Measurements from ENCODE around the gene SHCBP1.
A peak's percentile ranks its signal among the peaks of the same experiment; 100 is the strongest.
"Not testable (repeated sequence)": the region's sequence is repeated elsewhere in the genome, so short reads cannot be mapped to it uniquely, and the experiment has no call there.

The SHCBP1 gene, protein sequence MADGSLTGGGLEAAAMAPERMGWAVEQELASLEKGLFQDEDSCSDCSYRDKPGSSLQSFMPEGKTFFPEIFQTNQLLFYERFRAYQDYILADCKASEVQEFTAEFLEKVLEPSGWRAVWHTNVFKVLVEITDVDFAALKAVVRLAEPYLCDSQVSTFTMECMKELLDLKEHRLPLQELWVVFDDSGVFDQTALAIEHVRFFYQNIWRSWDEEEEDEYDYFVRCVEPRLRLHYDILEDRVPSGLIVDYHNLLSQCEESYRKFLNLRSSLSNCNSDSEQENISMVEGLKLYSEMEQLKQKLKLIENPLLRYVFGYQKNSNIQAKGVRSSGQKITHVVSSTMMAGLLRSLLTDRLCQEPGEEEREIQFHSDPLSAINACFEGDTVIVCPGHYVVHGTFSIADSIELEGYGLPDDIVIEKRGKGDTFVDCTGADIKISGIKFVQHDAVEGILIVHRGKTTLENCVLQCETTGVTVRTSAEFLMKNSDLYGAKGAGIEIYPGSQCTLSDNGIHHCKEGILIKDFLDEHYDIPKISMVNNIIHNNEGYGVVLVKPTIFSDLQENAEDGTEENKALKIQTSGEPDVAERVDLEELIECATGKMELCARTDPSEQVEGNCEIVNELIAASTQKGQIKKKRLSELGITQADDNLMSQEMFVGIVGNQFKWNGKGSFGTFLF

DNA sequence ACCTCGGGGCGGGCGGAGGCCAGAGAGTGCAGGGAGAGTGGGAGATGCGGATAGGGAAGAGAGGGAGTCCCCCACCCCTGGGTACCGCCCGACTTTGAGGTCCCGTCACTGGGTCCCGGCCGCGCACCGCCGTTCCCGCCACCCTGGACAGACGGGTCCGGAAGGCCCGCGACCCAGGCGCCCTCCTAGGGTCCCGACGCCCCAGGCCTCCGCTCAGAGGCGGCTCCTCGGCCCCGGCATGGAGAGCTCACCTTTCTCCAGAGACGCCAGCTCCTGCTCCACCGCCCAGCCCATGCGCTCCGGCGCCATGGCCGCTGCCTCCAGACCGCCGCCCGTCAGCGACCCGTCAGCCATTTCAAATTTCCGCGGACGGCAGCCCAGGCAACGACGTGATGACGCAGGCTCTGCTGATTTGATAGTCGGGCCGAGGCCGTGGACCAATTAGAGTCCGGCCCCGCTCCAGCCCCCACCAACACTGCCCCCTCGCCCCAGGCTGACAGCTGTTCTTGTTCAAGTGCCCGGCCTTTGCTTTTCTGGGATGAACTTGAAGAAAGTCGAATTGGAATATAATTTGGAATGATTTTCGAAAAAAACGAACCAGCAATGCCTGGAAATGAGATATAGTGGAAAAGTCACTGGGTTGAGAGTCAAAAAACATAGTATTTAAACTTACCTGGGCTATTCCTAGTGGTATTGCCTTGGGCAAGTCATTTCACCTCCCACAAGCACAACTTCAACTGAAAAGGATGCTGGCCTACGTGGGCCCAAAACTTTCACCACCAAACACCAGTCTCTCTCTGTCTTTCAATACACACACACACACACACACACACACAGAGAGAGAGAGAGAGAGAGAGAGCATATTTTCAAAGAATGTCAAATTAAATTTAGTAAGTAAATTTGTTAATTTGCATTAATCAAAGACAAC, at the start of gene SHCBP1:
Gene SHCBP1 (minus strand): TSS at position 374 of the 928 bp plus-strand sequence. CDS start 20 bp downstream, at position 354.
- DNase-seq: peak; percentile 91

DNA sequence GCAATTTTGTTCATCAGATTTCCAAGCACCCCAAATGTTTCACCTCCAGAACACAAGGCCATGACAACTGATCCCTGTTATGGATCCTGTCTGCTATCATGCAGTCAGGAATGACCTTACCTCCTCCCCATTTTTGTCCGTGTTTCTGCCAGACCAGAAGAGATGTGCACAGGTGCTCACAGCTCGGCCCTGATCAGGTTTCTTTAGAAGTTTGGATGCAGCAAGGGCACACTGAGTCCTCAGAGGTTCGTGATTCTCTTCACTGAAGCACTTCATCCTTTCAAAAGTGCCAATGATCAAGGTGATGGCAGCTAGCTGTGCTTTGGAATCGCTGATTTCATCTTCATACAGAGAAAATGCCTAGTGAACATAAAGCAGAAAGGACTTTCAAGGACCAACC, 40.9 kb upstream of the SHCBP1 start:
- DNase-seq: no peak

DNA sequence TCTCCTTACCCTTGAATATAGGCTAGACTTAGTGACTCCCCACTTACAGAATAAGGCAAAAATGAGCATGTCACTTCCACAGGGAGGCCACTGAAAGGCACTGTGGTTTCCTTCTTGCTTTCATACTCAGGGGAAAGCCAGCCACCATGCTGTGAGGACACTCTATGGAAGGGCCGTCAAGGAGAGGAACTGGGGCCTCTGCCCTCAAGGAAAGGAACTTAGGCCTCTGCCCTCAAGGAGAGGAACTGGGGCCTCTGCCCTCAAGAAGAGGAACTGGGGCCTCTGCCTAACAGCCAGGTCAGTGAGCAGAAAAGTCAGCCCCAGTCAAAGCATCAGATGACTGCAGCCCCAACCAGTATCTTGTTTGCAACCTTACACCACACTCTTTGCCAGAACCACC, 37.7 kb upstream of the SHCBP1 start:
- DNase-seq: no peak

DNA sequence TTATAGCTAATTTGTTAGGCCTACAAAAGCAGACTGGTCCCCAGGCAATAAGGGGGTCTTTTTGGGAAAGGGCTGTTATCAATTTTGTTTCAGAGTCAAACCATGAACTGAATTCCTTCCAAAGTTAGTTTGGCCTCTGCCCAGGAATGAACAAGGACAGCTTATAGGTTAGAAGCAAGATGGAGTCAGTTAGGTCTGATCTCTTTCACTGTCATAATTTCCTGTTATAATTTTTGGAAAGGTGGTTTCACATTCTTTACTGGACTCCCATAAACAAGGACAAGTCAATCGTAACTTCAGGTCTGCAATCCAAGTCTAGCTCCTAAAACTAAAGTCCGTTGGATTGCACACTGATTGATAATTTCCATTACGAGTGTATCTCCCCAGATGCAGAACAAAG, 30.1 kb upstream of the SHCBP1 start:
- DNase-seq: no peak

DNA sequence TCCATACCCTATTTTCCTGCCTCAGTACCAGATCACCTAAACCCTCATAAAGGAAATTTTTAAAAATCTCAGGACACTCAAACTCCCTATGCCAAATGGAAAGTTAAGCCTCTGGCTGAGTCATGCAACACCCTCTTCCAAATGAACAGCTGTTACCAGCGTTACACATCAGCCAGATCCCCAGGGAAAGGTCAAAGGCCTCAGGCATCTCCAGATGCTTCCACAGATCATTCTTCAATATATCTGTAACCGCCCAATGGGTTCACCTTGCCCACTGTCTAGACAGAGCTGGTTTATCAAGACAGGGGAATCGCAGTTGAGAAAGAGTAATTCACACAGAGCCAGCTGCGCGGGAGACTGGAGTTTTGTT, 29.1 kb upstream of the SHCBP1 start:
- no peak for DNase-seq

DNA sequence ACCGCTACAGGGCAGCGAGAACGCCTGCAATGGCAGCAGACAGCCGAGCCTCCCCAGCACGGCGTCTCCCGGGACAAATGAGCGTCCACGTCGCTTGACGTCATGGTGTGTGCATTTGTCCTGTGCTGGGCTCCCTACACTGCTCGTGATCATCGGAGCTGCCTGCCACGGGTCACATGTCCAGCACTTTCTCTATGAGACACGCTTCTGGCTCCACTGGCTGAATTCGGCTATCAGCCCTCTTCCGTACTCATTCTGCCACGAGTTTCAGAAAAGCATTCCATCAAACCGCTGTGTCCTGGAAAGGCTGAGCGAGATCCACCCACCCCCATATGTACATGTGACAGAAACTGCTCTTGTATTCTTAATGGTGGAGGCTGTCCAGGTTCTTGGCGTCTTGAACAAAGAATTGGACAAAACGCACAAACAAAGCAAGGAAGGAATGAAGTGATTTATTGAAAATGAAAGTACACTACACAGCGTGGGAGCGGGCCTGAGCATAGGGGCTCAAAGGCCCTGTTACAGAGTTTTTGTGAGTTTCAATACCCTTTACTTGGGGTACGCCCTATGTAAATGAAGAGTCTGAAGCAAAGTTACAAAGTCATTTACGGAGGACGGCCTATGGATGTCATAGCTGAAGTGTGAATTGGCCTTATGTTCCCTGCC, 28.5 kb upstream of the SHCBP1 start:
- no peak for DNase-seq

DNA sequence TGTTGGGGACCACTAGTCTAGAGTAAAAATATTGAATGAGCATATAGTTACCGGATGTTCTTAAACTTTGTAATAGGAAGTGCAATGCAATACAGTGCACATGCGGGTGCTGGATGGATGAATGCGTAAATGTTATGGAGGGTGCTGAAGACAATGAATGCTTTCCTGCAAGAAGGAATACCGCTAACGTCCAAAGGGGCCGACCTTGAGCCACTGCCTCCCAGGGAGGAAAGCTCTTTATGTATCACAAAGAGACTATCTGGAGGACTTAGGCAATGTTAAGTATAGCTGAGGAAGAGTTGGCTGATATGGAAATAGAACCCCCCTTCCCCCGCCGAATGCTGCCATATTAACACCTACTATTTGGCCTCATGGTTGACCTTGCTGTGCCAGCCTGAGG, 27.5 kb upstream of the SHCBP1 start:
- DNase-seq: no peak

DNA sequence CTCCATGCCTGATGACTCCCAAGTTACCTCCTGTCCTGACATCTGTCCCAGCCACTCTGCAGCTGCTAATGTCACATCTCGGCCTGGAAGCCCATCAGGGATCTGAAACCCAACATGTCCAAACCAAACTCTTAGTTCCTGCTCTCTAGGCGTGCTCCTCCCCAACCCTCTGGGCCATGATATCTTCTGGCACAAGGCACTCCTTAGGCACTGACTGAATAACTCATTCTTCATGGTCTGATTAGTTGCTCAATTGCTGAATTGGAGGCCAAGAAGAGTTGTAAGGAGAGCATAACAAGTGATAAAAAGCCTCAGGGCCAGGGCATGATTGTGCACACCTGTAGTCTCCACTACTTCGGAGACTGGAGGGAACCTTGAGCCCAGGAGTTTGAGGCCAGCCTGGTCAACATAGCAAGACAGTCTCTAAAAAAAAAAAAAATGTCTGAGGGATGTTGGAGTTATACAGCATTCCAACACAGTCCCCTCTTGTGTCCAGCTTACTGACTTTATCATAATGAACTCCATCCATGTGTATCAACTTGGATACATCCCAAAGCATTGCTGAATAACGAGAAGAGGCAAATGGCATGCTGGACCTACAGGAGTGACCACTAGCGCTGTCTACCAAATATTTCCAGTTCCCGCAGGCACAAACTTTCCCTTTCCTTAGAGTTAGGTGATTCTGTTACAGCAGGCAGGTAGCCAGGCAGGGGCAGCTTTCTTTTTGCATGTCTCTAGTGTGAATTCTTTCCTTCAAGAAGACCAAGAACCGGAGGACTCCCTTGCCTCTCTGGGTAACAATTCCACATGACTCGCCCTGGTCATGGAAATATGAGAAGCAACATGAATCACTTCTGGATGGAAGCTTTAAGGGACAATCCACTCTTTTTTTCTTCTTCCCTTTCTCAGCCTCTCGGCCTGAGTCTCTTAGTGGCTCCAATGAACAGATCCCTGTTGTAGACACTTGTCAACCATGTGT, 18.1 kb upstream of the SHCBP1 start:
- no peak for DNase-seq

DNA sequence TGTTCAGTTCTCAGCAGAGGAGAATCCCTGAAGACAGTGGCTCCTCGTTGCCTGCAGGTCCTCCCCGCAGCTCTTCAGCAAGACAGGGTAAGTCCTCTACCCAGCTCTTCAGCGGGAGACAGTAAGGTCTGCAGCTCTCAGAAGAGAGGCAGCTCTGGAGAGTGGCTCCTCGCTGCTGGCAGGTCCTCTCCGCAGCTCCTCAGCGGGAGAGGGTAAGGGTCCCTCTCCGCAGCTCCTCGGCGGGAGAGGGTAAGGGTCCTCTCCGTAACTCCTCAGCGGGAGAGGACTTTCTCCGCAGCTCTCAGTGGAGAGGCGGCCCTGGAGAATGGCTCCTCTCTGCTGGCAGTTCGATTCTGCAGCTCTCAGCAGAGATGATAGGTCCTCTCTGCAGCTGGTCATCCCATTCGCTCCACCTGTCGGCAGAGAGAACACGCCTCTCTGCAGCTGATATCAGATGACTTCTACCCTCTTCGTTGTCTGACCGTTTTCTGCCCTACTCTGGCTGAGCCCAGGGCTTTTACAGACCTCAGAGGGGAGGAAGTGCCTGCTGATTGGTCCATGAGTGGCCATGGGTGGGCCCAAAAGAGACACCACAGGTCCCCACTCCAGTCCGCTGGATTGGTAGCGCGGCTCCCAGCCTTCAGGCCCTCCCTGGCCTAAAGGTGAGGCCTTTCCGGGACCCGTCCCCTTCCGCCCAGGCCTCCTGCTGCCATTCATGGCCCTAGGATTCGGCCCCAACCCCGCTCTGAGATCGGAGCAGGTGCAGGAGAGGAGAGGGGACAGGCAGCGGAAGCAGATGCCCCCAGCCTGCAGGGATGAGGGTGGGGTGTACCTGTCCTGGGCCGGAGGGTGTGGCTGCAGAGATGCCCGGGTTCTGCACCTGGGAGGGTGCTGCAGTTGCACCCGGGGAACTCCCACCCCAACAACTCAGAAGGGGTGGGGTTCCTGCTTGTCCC, 11.9 kb upstream of the SHCBP1 start:
- no peak for DNase-seq

DNA sequence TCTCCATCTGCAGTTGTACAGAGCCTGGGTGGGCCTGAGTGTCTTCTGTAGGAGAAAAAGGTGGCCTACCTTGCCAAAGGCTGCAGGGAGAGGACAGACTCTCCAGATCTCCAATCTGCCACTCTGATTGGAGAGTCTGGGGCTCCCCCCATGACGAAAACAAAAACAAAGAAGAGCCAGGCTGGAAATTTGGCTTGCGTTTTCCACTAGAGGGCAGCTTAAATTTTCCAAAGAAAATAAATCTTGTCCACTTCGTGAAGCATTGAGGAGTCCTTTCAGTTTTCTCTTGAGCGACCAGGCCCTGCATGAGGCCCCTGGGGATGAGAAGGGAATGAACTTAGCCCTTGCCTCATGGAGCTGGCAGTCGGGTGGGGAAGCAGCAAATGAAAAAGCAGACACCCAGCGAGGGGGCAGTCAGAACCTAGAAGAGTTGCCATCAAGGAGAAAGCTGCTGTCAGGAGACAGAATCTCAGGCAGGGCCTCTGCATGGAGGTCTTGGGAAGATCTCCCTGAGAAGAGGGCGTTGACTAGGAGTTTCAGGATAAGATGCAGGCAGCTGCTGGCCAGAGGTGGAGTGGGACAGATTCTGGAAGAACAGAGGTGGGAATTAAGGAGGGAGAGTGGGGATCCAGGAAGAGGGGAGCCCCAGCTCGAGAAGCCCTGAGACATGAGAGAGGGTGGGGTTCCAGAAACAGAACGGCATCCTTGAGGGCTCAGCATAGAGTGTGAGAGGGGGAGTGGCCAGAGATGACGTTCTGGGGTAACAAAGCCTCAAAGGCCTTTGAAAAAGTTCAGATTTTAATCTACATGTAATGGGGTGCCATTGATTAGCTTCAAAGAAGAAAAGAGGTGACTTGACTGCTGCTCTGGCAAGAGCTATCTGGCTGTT, 8.4 kb upstream of the SHCBP1 start:
- DNase-seq: no peak

DNA sequence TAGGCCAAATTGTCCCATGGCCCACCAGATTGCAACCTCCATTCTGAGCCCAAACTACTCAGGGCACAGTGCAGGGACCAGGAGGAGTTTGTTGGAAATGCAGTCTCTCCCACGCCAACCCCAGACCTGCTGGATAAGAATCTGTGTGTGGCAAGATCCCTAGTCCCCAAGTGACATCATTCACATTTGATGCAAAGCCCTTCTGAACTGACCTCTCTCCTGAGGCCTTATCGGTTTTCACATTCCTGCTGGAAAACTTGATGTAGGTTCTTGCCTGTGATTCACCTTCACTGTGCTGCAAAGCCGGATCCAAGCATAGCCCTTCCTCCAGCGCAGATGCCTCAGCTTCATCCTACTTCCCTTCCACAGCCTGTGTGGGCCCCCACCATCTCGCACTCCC, 6.6 kb upstream of the SHCBP1 start:
- no peak for DNase-seq

DNA sequence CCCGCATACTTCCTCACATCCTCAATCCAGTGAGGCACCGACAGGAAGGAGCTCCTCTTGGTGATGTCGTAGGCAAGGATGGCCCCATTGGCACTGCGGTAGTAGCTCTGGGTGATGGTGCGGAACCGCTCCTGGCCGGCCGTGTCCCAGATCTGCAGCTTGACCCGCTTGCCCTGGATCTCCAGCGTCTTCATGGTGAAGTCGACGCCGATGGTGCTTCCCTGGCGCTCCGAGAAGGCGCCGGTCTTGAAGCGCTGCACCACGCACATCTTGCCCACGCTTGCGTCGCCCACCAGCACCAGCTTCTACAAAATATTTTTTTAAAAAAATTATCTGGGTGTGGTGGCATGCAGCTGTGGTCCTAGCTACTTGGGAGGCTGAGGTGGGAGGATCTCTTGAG, 5.5 kb upstream of the SHCBP1 start:
- not testable (repeated sequence) for DNase-seq

DNA sequence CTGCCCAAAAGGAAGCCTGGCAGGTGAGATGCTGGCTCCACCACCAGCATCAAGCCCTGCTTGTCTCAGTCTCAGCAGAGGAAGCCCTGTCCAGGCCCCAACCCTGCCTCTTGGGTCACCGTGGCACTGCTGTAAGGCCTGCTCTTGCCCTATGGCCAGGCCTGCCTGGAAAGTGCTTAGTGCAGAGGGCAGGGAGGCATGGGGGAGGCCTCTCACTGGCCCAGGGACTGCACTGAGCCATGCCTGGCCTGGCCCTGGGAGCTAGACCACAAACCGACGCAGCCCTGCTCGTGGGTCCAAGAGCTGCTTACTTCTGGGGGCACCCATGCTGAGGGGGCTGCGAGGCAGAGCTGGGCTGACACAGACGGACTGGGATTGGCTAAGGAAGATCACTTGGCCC, 3.7 kb upstream of the SHCBP1 start:
- not testable (repeated sequence) for DNase-seq

DNA sequence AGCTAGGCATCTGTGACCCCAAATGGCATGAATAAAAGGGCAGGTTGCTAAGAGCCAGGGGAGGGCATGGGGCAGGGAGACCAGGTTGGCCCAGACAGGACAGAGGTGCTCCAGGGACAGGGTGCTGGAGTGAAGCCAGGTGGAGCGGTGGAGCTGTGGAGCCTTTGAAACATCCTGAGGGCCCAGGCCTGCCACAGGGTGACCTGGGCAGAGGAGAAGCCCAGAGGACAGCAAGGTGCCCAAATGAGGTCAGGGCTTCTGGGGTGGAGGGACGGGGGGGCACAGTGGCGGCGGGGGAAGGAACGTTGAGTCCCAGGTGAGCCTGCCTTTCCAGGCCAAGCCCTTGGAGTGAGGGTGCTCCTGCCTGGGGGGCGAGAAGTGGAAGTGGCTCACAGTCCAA, 2.5 kb upstream of the SHCBP1 start:
- not testable (repeated sequence) for DNase-seq

DNA sequence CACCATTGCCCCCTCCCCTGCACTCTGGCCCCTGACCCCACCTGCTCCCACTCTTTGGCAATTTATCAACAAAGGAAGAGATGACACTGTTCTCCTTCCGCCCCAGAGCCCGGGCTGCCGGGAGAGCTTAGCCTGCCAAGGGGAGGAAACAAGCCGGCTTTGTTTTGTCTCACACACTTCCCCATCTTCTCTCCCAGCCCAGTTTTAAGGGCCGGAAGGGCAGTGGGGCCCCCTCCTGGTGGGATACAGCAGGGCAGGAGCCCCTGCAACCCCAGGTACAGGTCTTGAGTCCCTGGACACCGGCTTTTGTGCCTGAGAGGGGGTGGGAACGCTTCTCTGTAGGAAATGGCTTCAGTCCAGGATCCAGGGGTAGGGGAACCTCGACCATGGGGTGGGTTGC, 2.1 kb upstream of the SHCBP1 start:
- DNase-seq: not testable (repeated sequence)

DNA sequence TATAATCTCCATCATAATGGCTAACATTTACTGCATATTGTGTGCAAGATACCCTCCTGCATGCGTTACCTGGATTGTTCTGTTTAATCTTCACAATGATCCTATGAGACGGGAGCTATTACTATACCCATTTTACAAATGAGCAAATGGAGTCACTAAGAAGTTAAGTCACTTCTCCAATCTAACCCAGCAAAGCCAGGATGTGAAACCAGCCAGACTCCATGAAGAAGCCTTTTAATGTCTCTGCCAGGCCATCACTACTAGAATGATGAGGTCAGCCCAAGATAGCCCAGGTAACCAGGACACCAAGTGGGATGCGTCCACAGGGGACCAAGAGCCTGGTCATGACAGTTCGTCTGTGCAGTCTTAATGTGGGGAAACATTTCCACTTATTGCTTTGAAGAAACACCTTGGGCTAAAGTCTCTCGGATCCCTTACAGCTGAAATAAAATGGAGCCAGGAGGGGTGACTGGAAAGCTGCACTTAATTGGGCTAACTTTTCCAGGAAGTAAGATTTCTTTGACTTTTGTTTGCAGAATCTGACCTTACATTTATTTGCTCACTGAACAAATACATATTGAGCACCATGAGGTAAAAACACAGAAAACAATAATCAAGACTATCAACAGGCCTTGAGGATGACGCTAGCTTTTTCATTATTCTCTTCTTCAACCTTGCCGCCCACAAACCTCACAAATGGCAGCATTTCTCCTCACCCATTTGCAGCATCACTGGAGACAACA, 926 bp upstream of the SHCBP1 start:
- DNase-seq: no peak

DNA sequence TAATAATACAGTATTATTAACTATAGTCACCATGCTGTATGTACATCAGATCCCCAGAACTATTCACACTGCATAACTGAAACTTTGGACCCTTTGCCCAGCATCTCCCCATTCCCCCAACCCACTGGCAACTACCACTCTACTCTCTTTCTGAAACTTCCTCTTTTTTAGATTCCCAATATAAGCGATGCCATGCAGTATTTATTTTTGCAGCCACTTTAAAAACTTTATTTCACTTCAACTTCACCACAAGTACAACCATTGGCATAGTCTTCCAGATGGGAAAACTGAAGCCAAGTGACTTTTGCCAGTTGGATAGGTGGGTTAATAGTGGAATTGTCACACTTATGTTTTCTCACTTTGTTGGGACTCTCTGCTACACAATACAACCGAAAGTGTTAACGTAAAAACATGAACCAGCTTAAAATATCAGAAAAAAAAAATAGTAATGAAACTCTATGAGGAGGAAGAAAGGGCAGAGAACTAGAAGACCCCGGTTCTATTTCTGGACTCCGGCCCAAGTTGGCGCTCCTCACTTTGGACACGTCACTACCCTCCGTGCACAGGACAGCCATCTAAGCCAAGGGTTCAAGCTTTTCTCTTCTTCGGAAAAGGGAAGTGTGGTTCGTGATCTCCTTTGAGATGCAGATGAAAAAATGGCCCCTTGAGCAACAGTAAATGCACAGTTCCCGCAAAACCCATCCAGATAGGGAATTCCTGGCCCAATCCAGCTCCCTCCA, 743 bp downstream of the SHCBP1 start:
- no peak for DNase-seq

DNA sequence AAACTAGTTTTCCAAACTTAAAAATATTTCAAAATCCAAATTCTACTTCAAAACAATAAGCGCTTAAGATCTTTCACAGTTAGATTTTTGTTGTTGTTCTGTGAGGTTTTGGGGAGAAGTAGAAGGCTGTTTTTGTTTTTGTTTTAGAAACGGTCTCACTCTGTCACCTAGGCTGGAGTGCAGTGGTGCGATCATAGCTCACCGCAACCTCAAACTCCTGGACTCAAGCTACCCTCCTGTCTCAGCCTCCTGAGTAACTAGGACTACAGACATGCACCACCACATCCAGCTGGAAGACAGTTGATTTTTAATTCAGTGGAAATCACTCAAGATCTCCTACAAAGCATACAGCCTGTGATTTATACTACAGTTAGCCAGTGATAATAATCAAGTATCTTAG, 2.7 kb downstream of the SHCBP1 start:
- DNase-seq: no peak

Data from left hindlimb (tissue), 1 donor.